GM21515 (cell line): ENCODE measurements around the gene TMIE.

Experiments
- ATAC-seq: cut with Tn5 transposase; IDR thresholded peaks from one replicate; pipeline ENCODE4 v1.9.1; 2021; ENCODE audit not compliant: unreplicated experiment

TMIE gene

DNA sequence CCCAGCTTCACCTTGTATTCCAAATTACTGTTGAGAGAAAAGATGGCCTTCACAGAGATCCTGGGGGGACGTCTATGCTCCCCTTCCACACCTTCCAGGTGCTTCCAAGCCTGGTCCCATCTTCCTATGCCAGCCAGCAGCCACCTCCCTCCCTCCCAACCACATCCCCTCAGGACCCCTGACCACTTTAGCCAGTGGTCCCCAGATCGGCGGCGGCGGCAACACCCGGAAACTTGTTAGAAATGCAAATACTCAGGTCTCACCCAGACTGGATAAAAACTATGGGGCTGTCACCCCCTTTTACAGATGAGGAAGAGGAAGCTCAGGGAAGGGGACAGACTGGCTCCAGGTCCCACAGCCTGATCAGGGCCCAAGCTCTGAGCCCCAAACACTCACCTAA is 54.5 kb downstream of the TMIE start:
- ATAC-seq, result no peak

DNA sequence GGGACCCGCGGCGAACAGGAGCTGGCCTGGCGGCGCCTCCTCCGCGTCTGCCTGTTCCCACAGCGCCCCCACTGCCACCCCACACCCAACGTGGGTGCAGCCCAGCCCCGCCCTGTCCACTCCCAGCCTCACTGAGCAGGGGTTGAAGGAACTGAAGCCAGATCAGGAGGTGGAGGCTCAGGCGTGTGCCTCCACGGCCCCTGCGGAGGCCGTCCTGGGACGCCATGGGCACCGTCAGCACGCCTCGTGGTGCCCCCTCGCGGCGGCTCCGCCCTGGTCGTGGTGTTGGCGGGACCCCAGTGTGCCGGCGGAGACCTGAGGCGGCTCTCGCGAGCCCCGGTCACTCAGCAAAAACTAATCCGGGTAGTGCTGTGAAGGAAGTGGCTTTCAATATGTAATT is 55.5 kb downstream of the TMIE start:
- no peak for ATAC-seq

DNA sequence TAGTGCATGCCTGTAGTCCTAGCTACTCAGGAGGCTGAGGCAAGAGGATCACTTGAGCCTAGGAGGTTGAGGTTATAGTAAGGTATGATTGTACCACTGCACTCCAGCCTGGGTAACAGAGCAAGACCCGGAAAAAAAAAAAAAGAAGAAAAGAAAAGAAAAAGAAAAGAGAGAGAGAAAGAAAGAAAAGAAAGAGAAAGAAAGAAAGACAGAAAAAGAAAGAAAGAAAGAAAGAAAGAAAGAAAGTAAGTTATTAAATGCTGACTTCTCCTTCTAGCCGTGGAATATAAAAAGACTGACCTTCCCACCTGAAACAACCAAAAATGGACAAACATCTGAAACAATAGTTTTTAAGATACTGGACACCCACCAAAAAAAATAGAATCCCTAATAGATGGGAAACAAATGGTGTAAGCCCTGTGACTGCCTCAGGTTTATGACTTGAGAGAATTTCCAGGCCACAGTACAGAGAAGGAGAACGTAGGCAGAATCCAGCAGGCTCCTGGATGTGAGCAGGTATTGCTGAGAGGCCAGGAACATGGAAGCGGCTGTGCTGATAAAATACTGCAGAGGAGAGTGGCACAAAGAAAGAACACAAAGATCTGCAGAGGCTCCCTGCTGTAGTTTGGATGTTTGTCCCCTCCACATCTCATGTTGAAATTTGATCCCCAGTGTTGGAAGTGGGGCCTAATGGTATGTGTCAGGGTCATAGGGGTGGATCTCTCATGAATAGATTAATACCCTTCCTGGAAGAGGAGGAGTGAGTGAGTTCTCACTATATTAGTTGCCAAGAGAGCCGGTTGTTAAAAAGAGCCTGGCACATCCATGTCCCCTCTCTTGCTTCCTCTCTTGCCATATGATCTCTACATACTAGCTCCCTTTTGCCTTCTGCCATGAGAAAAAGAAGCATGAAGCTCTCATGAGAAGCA is 58.3 kb downstream of the TMIE start:
- no peak for ATAC-seq
